Right lobe of liver (tissue), 4 donors: ENCODE measurements around the gene CPLX1.

Experiments used
- POLR2A ChIP-seq: fragments of 450-650 bp; IDR thresholded peaks from one replicate; pipeline ENCODE4 v1.6.1; 2017; ENCODE audit warnings: antibody characterized with exemption, mild to moderate bottlenecking
- TF ChIP-seq, protein P1 (sequence below), 4 donors: fragments of 200-600 bp in 3 of 4; fragments of 450-650 bp in 1 of 4; IDR thresholded peaks; one replicate each; pipeline versions ENCODE4 v1.5.1 to v1.8.0; 2016 to 2022; ENCODE audit warnings: antibody characterized with exemption in 4 of 4, mild to moderate bottlenecking in 2 of 4
- donor health status: DM: no; HTN: no; CAD: no.
- donor health status: DM: no; HTN: no; CAD: no.
- donor health status: DM: no; HTN: yes; CAD: no.

- TF ChIP-seq, protein P1, sequence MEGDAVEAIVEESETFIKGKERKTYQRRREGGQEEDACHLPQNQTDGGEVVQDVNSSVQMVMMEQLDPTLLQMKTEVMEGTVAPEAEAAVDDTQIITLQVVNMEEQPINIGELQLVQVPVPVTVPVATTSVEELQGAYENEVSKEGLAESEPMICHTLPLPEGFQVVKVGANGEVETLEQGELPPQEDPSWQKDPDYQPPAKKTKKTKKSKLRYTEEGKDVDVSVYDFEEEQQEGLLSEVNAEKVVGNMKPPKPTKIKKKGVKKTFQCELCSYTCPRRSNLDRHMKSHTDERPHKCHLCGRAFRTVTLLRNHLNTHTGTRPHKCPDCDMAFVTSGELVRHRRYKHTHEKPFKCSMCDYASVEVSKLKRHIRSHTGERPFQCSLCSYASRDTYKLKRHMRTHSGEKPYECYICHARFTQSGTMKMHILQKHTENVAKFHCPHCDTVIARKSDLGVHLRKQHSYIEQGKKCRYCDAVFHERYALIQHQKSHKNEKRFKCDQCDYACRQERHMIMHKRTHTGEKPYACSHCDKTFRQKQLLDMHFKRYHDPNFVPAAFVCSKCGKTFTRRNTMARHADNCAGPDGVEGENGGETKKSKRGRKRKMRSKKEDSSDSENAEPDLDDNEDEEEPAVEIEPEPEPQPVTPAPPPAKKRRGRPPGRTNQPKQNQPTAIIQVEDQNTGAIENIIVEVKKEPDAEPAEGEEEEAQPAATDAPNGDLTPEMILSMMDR (IDR thresholded peaks at IDR 0.05): no peak
- TF ChIP-seq POLR2A: no peak
Measured at GRCh38 chr4:833731-834367, 7.9 kb upstream of the CPLX1 start.
